PC-3 (cell line): ENCODE data around the gene PACS1. TPM values are rescaled to one million over a fixed set of nuclear protein-coding genes. Genes with fewer than 3 reads are reported as not detected.

Experiments used
- ATAC-seq: fragments of 200-7000 bp; cut with Tn5 transposase; 2 replicates; pipeline ENCODE4 v1.9.1; 2020; ENCODE audit warnings: mild to moderate bottlenecking, moderate library complexity
- BruUV-seq: library from RNA; stranded (reverse); fragments of 400-500 nt; replicated peaks from 2 replicates; lab custom pipeline; 2021; lab: Mats Ljungman, UMichigan
- CTCF ChIA-PET: fragments of 300-600 bp; sonication (Branson Sonifier 250); formaldehyde crosslinking; loops from one replicate; lab custom pipeline; 2022; ENCODE audit warnings: antibody characterized with exemption; lab: Charles Lee
- POLR2A ChIA-PET: fragments of 300-600 bp; sonication (Branson Sonifier 250); formaldehyde crosslinking; loops from one replicate; lab custom pipeline; 2022; ENCODE audit warnings: antibody characterized with exemption; ENCODE audit not compliant: unreplicated experiment; lab: Charles Lee
- DNase-seq: peaks from one replicate; pipeline ENCODE4 v3.0.0-alpha.2; 2015
- H2AFZ ChIP-seq: fragments of 300-600 bp; sonication (generic); 2 replicates; pipeline ENCODE4 v1.6.0; 2016; ENCODE audit warnings: antibody characterized with exemption, low read length
- H3F3A ChIP-seq: fragments of 300-600 bp; sonication (generic); one replicate; pipeline ENCODE4 v1.6.0; 2017; ENCODE audit warnings: antibody characterized with exemption, low read length, control low read depth, mild to moderate bottlenecking; ENCODE audit not compliant: unreplicated experiment
- H3K27ac ChIP-seq: fragments of 300-600 bp; sonication (generic); 2 replicates; pipeline ENCODE4 v1.5.1; 2016; ENCODE audit warnings: mild to moderate bottlenecking, low read length
- H3K27me3 ChIP-seq: fragments of 300-600 bp; sonication (generic); 2 replicates; pipeline ENCODE4 v1.6.1; 2016; ENCODE audit warnings: low read length, mixed read lengths
- H3K36me3 ChIP-seq: fragments of 300-600 bp; sonication (generic); 2 replicates; pipeline ENCODE4 v1.6.1; 2016; ENCODE audit warnings: low read depth, mixed run types, low read length, mixed read lengths
- H3K4me1 ChIP-seq: fragments of 300-600 bp; sonication (generic); 2 replicates; pipeline ENCODE4 v1.5.1; 2016; ENCODE audit warnings: low read length; ENCODE audit not compliant: insufficient read depth
- H3K4me2 ChIP-seq: fragments of 300-600 bp; sonication (generic); 2 replicates; pipeline ENCODE4 v1.6.0; 2016; ENCODE audit warnings: low read length
- H3K4me3 ChIP-seq: fragments of 300-600 bp; sonication (generic); 2 replicates; pipeline ENCODE4 v1.5.1; 2016; ENCODE audit warnings: mild to moderate bottlenecking, low read length, mixed read lengths
- H3K79me2 ChIP-seq: fragments of 300-600 bp; sonication (generic); 2 replicates; pipeline ENCODE4 v1.6.1; 2017; ENCODE audit warnings: low read length, mixed read lengths
- H3K9ac ChIP-seq: fragments of 300-600 bp; sonication (generic); 2 replicates; pipeline ENCODE4 v1.6.0; 2016; ENCODE audit warnings: mild to moderate bottlenecking, low read length
- H3K9me2 ChIP-seq: fragments of 300-600 bp; sonication (generic); replicated peaks from 2 replicates; pipeline ENCODE4 v1.6.1; 2016; ENCODE audit warnings: mixed run types, low read length, mixed read lengths
- H3K9me3 ChIP-seq: fragments of 300-600 bp; sonication (generic); 2 replicates; pipeline ENCODE4 v1.6.1; 2016; ENCODE audit warnings: low read length, mixed read lengths
- H4K20me1 ChIP-seq: fragments of 300-600 bp; sonication (generic); 2 replicates; pipeline ENCODE4 v1.6.1; 2016; ENCODE audit warnings: low read length, mixed read lengths
- CTCF ChIP-seq: fragments of 300-600 bp; sonication (generic); conservative IDR thresholded peaks from 2 replicates; pipeline ENCODE4 v1.5.1; 2017; ENCODE audit warnings: antibody characterized with exemption, low read depth, mild to moderate bottlenecking, low read length
- EZH2 ChIP-seq: fragments of 300-600 bp; sonication (generic); IDR thresholded peaks from one replicate; pipeline ENCODE4 v1.6.1; 2017; ENCODE audit warnings: antibody characterized with exemption, mild to moderate bottlenecking, low read length; ENCODE audit not compliant: unreplicated experiment
- EZH2phosphoT487 ChIP-seq: fragments of 300-600 bp; sonication (generic); IDR thresholded peaks from 2 replicates; pipeline ENCODE4 v1.6.1; 2018; ENCODE audit warnings: mild to moderate bottlenecking, antibody characterized with exemption, low read length, borderline replicate concordance
- intact Hi-C: fragments of 100-400 bp; cut with micrococcal nuclease; formaldehyde crosslinking; loops from 2 replicates; pipeline ENCODE4 v1.9.0; 2023
- total RNA-seq: library from RNA; depleted of rRNA; stranded (reverse); fragments of >200 nt; gene quantifications from 2 replicates; pipeline ENCODE4 v1.2.3, GENCODE V29; 2014

The PACS1 gene
- total RNA-seq, 1 experiment from 2014 or later, result 28.7 TPM

GRCh38 chr11:66100272-66101065, 30.4 kb downstream of the PACS1 start:
- intact Hi-C loops, result no loop called here
- H4K20me1 ChIP-seq, result no peaks in the 10 kb centered on the region
- no peak overlapping the region for H2AFZ ChIP-seq
- H3K27me3 ChIP-seq, result no peaks in the 10 kb centered on the region
- ChIA-PET CTCF (no interaction called here), POLR2A (no interaction called here)
- no peaks in the 10 kb centered on the region for H3K36me3 ChIP-seq
- no peak overlapping the region for H3K9ac ChIP-seq
- no peaks in the 10 kb centered on the region for H3K9me2 ChIP-seq
- H3K4me1 ChIP-seq, result no peaks in the 10 kb centered on the region; the same call in 1 of the 2 replicates
- no peak for TF ChIP-seq EZH2
- TF ChIP-seq CTCF, result no peak
- no peak for TF ChIP-seq EZH2phosphoT487
- no peak for DNase-seq
- H3K4me2 ChIP-seq, result no peak overlapping the region
- peaks cover 21% of the 10 kb centered on the region; the same call in 1 of the 2 replicates for H3K79me2 ChIP-seq
- no peak overlapping the region for H3K27ac ChIP-seq
- no peak for ATAC-seq
- no TSS peak for BruUV-seq
- H3K4me3 ChIP-seq, result no peak overlapping the region
- no peaks in the 10 kb centered on the region for H3F3A ChIP-seq
- no peaks in the 10 kb centered on the region for H3K9me3 ChIP-seq

- BruUV-seq, result no TSS peak
Observed at GRCh38 chr11:66101066-66101464, 31.0 kb downstream of the PACS1 start.

More at GRCh38 chr11:66101066-66101464, 31.0 kb downstream of the PACS1 start:
- CTCF ChIA-PET, result no interaction called here
- Histone ChIP-seq H3K9me2 (no peaks in the 10 kb centered on the region), H3K27ac (no peak overlapping the region), H3K9me3 (no peaks in the 10 kb centered on the region), H3K4me1 (no peaks in the 10 kb centered on the region; the same call in 1 of the 2 replicates), H3K36me3 (no peaks in the 10 kb centered on the region), H3F3A (no peaks in the 10 kb centered on the region), H4K20me1 (no peaks in the 10 kb centered on the region), H3K9ac (no peak overlapping the region), H3K79me2 (peaks cover 27% of the 10 kb centered on the region; the same call in 1 of the 2 replicates), H2AFZ (no peak overlapping the region), H3K4me3 (no peak overlapping the region), H3K4me2 (no peak overlapping the region), H3K27me3 (no peaks in the 10 kb centered on the region)
- DNase-seq (no peak), ATAC-seq (no peak)
- TF ChIP-seq EZH2phosphoT487 (no peak), CTCF (no peak), EZH2 (no peak)
- intact Hi-C loops, result no loop called here
- POLR2A ChIA-PET, result no interaction called here
